ENCODE results near the gene ACTR5.

- TF ChIP-seq FOXM1 (IDR thresholded peaks at IDR 0.05; ENCODE audit: borderline replicate concordance, low read depth) (no peak), MAX (IDR thresholded peaks at IDR 0.05) (no peak), TCF12 (IDR thresholded peaks at IDR 0.05; ENCODE audit: low read depth) (no peak), EP300 (IDR thresholded peaks at IDR 0.05; ENCODE audit: borderline replicate concordance) (no peak), TAF1 (IDR thresholded peaks at IDR 0.05; ENCODE audit: low read depth) (no peak), RAD21 (IDR thresholded peaks at IDR 0.05; ENCODE audit: low read depth) (no peak), USF1 (IDR thresholded peaks at IDR 0.05) (no peak), NFIC (IDR thresholded peaks at IDR 0.05) (no peak), CREB1 (IDR thresholded peaks at IDR 0.05; ENCODE audit: low read depth) (no peak), YY1 (IDR thresholded peaks at IDR 0.05; ENCODE audit: low read depth) (no peak), CEBPB (IDR thresholded peaks at IDR 0.05) (no peak)
Measured at GRCh38 chr20:38787870-38788269, 39.6 kb downstream of the ACTR5 start.

Measured in Ishikawa (cell line).